OCI-LY7 (cell line): ENCODE measurements around the gene SORBS2. TPM values are rescaled to one million over a fixed set of nuclear protein-coding genes. Genes with fewer than 3 reads are reported as not detected.

Experiments
- BruUV-seq: library from RNA; stranded (reverse); fragments of 400-500 nt; replicated peaks from 2 replicates; lab custom pipeline; 2021; lab: Mats Ljungman, UMichigan
- CTCF ChIA-PET: fragments of 300-600 bp; sonication (Branson Sonifier 250); formaldehyde crosslinking; loops from one replicate; lab custom pipeline; 2022; ENCODE audit warnings: antibody characterized with exemption; ENCODE audit not compliant: unreplicated experiment; lab: Charles Lee
- POLR2A ChIA-PET: fragments of 300-600 bp; sonication (Branson Sonifier 250); formaldehyde crosslinking; loops from one replicate; lab custom pipeline; 2022; ENCODE audit warnings: antibody characterized with exemption; lab: Charles Lee
- DNase-seq: peaks from one replicate; pipeline ENCODE4 v3.0.0-alpha.2; 2015; ENCODE audit warnings: low spot score
- H2AFZ ChIP-seq: fragments of 200-600 bp; sonication (generic), shearing (Covaris generic); 2 replicates; pipeline ENCODE4 v1.6.1; 2014; ENCODE audit warnings: mild to moderate bottlenecking, antibody characterized with exemption, low read length, moderate library complexity
- H3K27ac ChIP-seq: fragments of 200-600 bp; sonication (generic); 2 replicates; pipeline ENCODE4 v1.5.1; 2014; ENCODE audit warnings: mixed run types, low read depth, mild to moderate bottlenecking, moderate library complexity, low read length, inconsistent platforms; ENCODE audit not compliant: poor library complexity, severe bottlenecking
- H3K36me3 ChIP-seq: fragments of 200-600 bp; sonication (generic); 2 replicates; pipeline ENCODE4 v1.6.1; 2014; ENCODE audit warnings: mild to moderate bottlenecking, antibody characterized with exemption, low read length, moderate library complexity, mixed read lengths; ENCODE audit not compliant: insufficient read depth
- H3K4me1 ChIP-seq: fragments of 200-600 bp; sonication (generic); 2 replicates; pipeline ENCODE4 v1.5.1; 2014; ENCODE audit warnings: mild to moderate bottlenecking, low read length; ENCODE audit not compliant: insufficient read depth, poor library complexity, severe bottlenecking
- H3K4me2 ChIP-seq: fragments of 200-600 bp; sonication (generic); 2 replicates; pipeline ENCODE4 v1.6.1; 2014; ENCODE audit warnings: mild to moderate bottlenecking, low read length
- H3K4me3 ChIP-seq: fragments of 200-600 bp; sonication (generic); 2 replicates; pipeline ENCODE4 v1.5.1; 2014; ENCODE audit warnings: mild to moderate bottlenecking, low read depth, low read length; ENCODE audit not compliant: poor library complexity, severe bottlenecking
- H3K79me2 ChIP-seq: fragments of 200-600 bp; sonication (generic); 2 replicates; pipeline ENCODE4 v1.6.1; 2016; ENCODE audit warnings: low read depth, mild to moderate bottlenecking, low read length, moderate library complexity, mixed read lengths; ENCODE audit not compliant: insufficient read depth
- H3K9me2 ChIP-seq: fragments of 200-600 bp; sonication (generic); 2 replicates; pipeline ENCODE4 v1.6.1; 2016; ENCODE audit warnings: mild to moderate bottlenecking, low read length, mixed read lengths; ENCODE audit not compliant: insufficient read depth
- H3K9me3 ChIP-seq: fragments of 200-600 bp; sonication (generic); 2 replicates; pipeline ENCODE4 v1.6.1; 2014; ENCODE audit warnings: mild to moderate bottlenecking, mixed run types, low read length, mixed read lengths
- H4K20me1 ChIP-seq: fragments of 200-600 bp; sonication (generic); 2 replicates; pipeline ENCODE4 v1.6.1; 2014; ENCODE audit warnings: mild to moderate bottlenecking, antibody characterized with exemption, low read length, moderate library complexity, mixed read lengths; ENCODE audit not compliant: insufficient read depth
- CTCF ChIP-seq: fragments of 200-600 bp; sonication (generic); conservative IDR thresholded peaks from 2 replicates; pipeline ENCODE4 v1.5.1; 2014; ENCODE audit warnings: mild to moderate bottlenecking, antibody characterized with exemption, low read length, moderate library complexity, mixed read lengths
- EZH2phosphoT487 ChIP-seq: fragments of 200-600 bp; sonication (generic); IDR thresholded peaks from 2 replicates; pipeline ENCODE4 v1.6.1; 2018; ENCODE audit warnings: low read depth, borderline replicate concordance, mild to moderate bottlenecking, mixed run types, antibody characterized with exemption, low read length, moderate library complexity, mixed read lengths
- intact Hi-C: fragments of 100-400 bp; cut with micrococcal nuclease; formaldehyde crosslinking; loops from one replicate; pipeline ENCODE4 v1.10.0; 2022; ENCODE audit not compliant: unreplicated experiment
- total RNA-seq, 2 experiments: library from RNA; depleted of rRNA in 1 of 2; stranded (reverse); fragments of >200 nt in 1 of 2; shearing (Covaris generic) in 1 of 2; gene quantifications; 2 replicates each; pipeline ENCODE4 v1.2.3, GENCODE V29; 2014 to 2022

SORBS2 gene
- total RNA-seq, 2 experiments from 2014 or later, result 33.2 to 43.5 TPM

- Histone ChIP-seq H2AFZ (no peak overlapping the region), H3K27ac (no peak overlapping the region), H3K9me2 (no peaks in the 10 kb centered on the region), H3K4me2 (no peak overlapping the region), H3K36me3 (no peaks in the 10 kb centered on the region; the same call in 1 of the 2 replicates), H4K20me1 (no peaks in the 10 kb centered on the region), H3K79me2 (no peaks in the 10 kb centered on the region), H3K4me3 (no peak overlapping the region), H3K9me3 (peaks cover 12% of the 10 kb centered on the region; the same call in 1 of the 2 replicates), H3K4me1 (no peaks in the 10 kb centered on the region)
- intact Hi-C loops, result no loop called here
- BruUV-seq, result no TSS peak
- no peak for DNase-seq
- CTCF ChIA-PET, result no interaction called here
- POLR2A ChIA-PET, result no interaction called here
- TF ChIP-seq EZH2phosphoT487 (no peak), CTCF (no peak)
Measured at GRCh38 chr4:185637163-185637875, 174.7 kb downstream of the SORBS2 start.

- intact Hi-C loops, result no loop called here
- Histone ChIP-seq H3K4me2 (no peak overlapping the region), H3K79me2 (no peaks in the 10 kb centered on the region), H2AFZ (no peak overlapping the region), H3K9me2 (no peaks in the 10 kb centered on the region), H4K20me1 (no peaks in the 10 kb centered on the region), H3K4me1 (no peaks in the 10 kb centered on the region), H3K27ac (no peak overlapping the region), H3K4me3 (no peak overlapping the region), H3K9me3 (peaks cover 12% of the 10 kb centered on the region; the same call in 1 of the 2 replicates), H3K36me3 (peaks cover 3% of the 10 kb centered on the region; the same call in 1 of the 2 replicates)
- no peak for TF ChIP-seq EZH2phosphoT487
- peak; percentile 87 for TF ChIP-seq CTCF
- POLR2A ChIA-PET, result no interaction called here
- CTCF ChIA-PET, result no interaction called here
- DNase-seq, result peak; percentile 31
- no TSS peak for BruUV-seq
Measured at GRCh38 chr4:185634066-185634652, 177.8 kb downstream of the SORBS2 start.

GRCh38 chr4:185626798-185627197 is 185.2 kb downstream of the SORBS2 start:
- no TSS peak for BruUV-seq
- Histone ChIP-seq H3K4me3 (no peak overlapping the region), H3K4me2 (no peak overlapping the region), H3K27ac (no peak overlapping the region), H3K79me2 (no peaks in the 10 kb centered on the region), H4K20me1 (no peaks in the 10 kb centered on the region), H3K36me3 (peaks cover 5% of the 10 kb centered on the region; the same call in 1 of the 2 replicates), H2AFZ (no peak overlapping the region), H3K4me1 (no peaks in the 10 kb centered on the region), H3K9me3 (no peaks in the 10 kb centered on the region), H3K9me2 (no peaks in the 10 kb centered on the region)
- ChIA-PET POLR2A (interaction anchor here (1.4 kb wide), 1 partner anchor 25 kb away, joined by 3 read pairs; no protein-coding TSS in a partner anchor), CTCF (no interaction called here)
- intact Hi-C loops, result no loop called here
- no peak for DNase-seq
- TF ChIP-seq CTCF (no peak), EZH2phosphoT487 (no peak)
